Panc1 (cell line): ENCODE data around the gene WDR36. TPM values are rescaled to one million over a fixed set of nuclear protein-coding genes. Genes with fewer than 3 reads are reported as not detected.

Experiments
- ATAC-seq: fragments of 200-7000 bp; cut with Tn5 transposase; 2 replicates; pipeline ENCODE4 v1.9.1; 2020; ENCODE audit warnings: mild to moderate bottlenecking, moderate library complexity
- BruUV-seq: library from RNA; stranded (reverse); fragments of 400-500 nt; replicated peaks from 2 replicates; lab custom pipeline; 2021; lab: Mats Ljungman, UMichigan
- CTCF ChIA-PET: fragments of 300-600 bp; sonication (Branson Sonifier 250); formaldehyde crosslinking; loops from one replicate; lab custom pipeline; 2022; ENCODE audit warnings: antibody characterized with exemption; lab: Charles Lee
- POLR2A ChIA-PET: fragments of 300-600 bp; sonication (Branson Sonifier 250); formaldehyde crosslinking; loops from one replicate; lab custom pipeline; 2022; ENCODE audit warnings: antibody characterized with exemption; lab: Charles Lee
- DNase-seq: peaks from one replicate; pipeline ENCODE4 v3.0.0-alpha.2; 2010; ENCODE audit warnings: low read depth, low spot score
- H3K27ac ChIP-seq: 2 replicates; pipeline ENCODE4 v1.5.1; 2011; ENCODE audit warnings: mild to moderate bottlenecking, low read length, inconsistent platforms
- H3K27me3 ChIP-seq: fragments of 200-500 bp; sonication (Bioruptor generic); 2 replicates; pipeline ENCODE4 v1.6.0; 2014; ENCODE audit warnings: low read length, inconsistent platforms; ENCODE audit not compliant: control insufficient read depth, insufficient read depth
- H3K36me3 ChIP-seq: fragments of 200-500 bp; sonication (Bioruptor generic); 2 replicates; pipeline ENCODE4 v1.5.1; 2014; ENCODE audit warnings: inconsistent platforms, mild to moderate bottlenecking, low read length, moderate library complexity; ENCODE audit not compliant: control insufficient read depth, insufficient read depth
- H3K4me1 ChIP-seq: 2 replicates; pipeline ENCODE4 v1.5.1; 2011; ENCODE audit warnings: inconsistent platforms, mild to moderate bottlenecking, low read length, moderate library complexity; ENCODE audit not compliant: control insufficient read depth, insufficient read depth
- H3K4me3 ChIP-seq, 2 experiments: 2 replicates each; pipeline ENCODE4 v1.5.1; 2011 to 2012; ENCODE audit warnings: low read depth in 2 of 2, low read length in 2 of 2, mild to moderate bottlenecking in 2 of 2, inconsistent platforms in 1 of 2, moderate library complexity in 1 of 2
- H3K9me3 ChIP-seq: fragments of 200-500 bp; sonication (Bioruptor generic); 2 replicates; pipeline ENCODE4 v1.5.1; 2014; ENCODE audit warnings: low read depth, mild to moderate bottlenecking, inconsistent platforms, low read length, moderate library complexity; ENCODE audit not compliant: control insufficient read depth, insufficient read depth
- CTCF ChIP-seq: fragments of 450-650 bp; IDR thresholded peaks from 2 replicates; pipeline ENCODE4 v1.5.1; 2017; ENCODE audit warnings: mild to moderate bottlenecking
- POLR2AphosphoS5 ChIP-seq: IDR thresholded peaks from 2 replicates; pipeline ENCODE4 v1.6.1; 2012; ENCODE audit warnings: mild to moderate bottlenecking, low read depth, low read length, moderate library complexity
- SIN3A ChIP-seq: IDR thresholded peaks from 2 replicates; pipeline ENCODE4 v1.6.1; 2012; ENCODE audit warnings: low read depth, mild to moderate bottlenecking, low read length, moderate library complexity, borderline replicate concordance; ENCODE audit not compliant: insufficient read depth
- TCF7L2 ChIP-seq: IDR thresholded peaks from 2 replicates; pipeline ENCODE4 v1.6.1; 2011; ENCODE audit warnings: mild to moderate bottlenecking, low read depth, low read length, inconsistent platforms
- in situ Hi-C: cut with HindIII; loops from 2 replicates; pipeline ENCODE4 v1.10.0; 2016; ENCODE audit warnings: low sequenced_read_pairs, low pct_unique_long_range_greater_than_20kb
- intact Hi-C: fragments of 100-400 bp; cut with micrococcal nuclease; formaldehyde crosslinking; loops from one replicate; pipeline ENCODE4 v1.10.0; 2022; ENCODE audit not compliant: unreplicated experiment
- total RNA-seq: library from RNA; stranded (reverse); gene quantifications from one replicate; pipeline ENCODE4 v1.2.1, GENCODE V29; 2021; ENCODE audit not compliant: unreplicated experiment
- TF ChIP-seq, protein P1 (sequence below), 2 experiments: IDR thresholded peaks; 2 replicates each; pipeline ENCODE4 v1.6.1; 2011 to 2012; ENCODE audit warnings: low read depth in 2 of 2, control low read depth in 1 of 2, low read length in 1 of 2, mild to moderate bottlenecking in 1 of 2, moderate library complexity in 1 of 2; ENCODE audit not compliant: insufficient read depth in 1 of 2

The WDR36 gene
- total RNA-seq, 1 experiment from 2014 or later: 33.9 TPM

- no TSS peak for BruUV-seq
- Histone ChIP-seq H3K4me1 (no peaks in the 10 kb centered on the region), H3K4me3 (no peak overlapping the region), H3K36me3 (peaks cover 52% of the 10 kb centered on the region), H3K9me3 (no peaks in the 10 kb centered on the region), H3K27ac (no peak overlapping the region), H3K27me3 (no peaks in the 10 kb centered on the region)
- intact Hi-C loops (no loop called here), in situ Hi-C loops (no loop called here)
- TF ChIP-seq, protein P1, sequence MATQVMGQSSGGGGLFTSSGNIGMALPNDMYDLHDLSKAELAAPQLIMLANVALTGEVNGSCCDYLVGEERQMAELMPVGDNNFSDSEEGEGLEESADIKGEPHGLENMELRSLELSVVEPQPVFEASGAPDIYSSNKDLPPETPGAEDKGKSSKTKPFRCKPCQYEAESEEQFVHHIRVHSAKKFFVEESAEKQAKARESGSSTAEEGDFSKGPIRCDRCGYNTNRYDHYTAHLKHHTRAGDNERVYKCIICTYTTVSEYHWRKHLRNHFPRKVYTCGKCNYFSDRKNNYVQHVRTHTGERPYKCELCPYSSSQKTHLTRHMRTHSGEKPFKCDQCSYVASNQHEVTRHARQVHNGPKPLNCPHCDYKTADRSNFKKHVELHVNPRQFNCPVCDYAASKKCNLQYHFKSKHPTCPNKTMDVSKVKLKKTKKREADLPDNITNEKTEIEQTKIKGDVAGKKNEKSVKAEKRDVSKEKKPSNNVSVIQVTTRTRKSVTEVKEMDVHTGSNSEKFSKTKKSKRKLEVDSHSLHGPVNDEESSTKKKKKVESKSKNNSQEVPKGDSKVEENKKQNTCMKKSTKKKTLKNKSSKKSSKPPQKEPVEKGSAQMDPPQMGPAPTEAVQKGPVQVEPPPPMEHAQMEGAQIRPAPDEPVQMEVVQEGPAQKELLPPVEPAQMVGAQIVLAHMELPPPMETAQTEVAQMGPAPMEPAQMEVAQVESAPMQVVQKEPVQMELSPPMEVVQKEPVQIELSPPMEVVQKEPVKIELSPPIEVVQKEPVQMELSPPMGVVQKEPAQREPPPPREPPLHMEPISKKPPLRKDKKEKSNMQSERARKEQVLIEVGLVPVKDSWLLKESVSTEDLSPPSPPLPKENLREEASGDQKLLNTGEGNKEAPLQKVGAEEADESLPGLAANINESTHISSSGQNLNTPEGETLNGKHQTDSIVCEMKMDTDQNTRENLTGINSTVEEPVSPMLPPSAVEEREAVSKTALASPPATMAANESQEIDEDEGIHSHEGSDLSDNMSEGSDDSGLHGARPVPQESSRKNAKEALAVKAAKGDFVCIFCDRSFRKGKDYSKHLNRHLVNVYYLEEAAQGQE (IDR thresholded peaks at IDR 0.05; ENCODE audit: insufficient read depth in 1 of 2, low read depth in 2 of 2, low read length in 1 of 2): no peak
- TF ChIP-seq CTCF (no peak), TCF7L2 (no peak), SIN3A (no peak), POLR2AphosphoS5 (no peak)
- ATAC-seq: no peak
- POLR2A ChIA-PET: no interaction called here
- CTCF ChIA-PET: no interaction called here
- no peak for DNase-seq
These were observed 27.1 kb downstream of the WDR36 start for GRCh38 chr5:111119221-111119620.

GRCh38 chr5:111119856-111120255 lies 27.7 kb downstream of the WDR36 start:
- ATAC-seq (no peak), DNase-seq (no peak)
- ChIA-PET CTCF (no interaction called here), POLR2A (no interaction called here)
- Histone ChIP-seq H3K36me3 (peaks cover 51% of the 10 kb centered on the region), H3K9me3 (no peaks in the 10 kb centered on the region), H3K4me3 (no peak overlapping the region), H3K27ac (no peak overlapping the region), H3K27me3 (no peaks in the 10 kb centered on the region), H3K4me1 (no peaks in the 10 kb centered on the region)
- no TSS peak for BruUV-seq
- TF ChIP-seq POLR2AphosphoS5: no peak
- in situ Hi-C loops (no loop called here), intact Hi-C loops (no loop called here)

GRCh38 chr5:111120911-111121310 lies 28.8 kb downstream of the WDR36 start:
- H3K27me3 ChIP-seq: no peaks in the 10 kb centered on the region
- no peak overlapping the region for H3K4me3 ChIP-seq
- intact Hi-C loops (no loop called here), in situ Hi-C loops (no loop called here)
- H3K9me3 ChIP-seq: no peaks in the 10 kb centered on the region
- CTCF ChIA-PET: no interaction called here
- no TSS peak for BruUV-seq
- peaks cover 61% of the 10 kb centered on the region for H3K36me3 ChIP-seq
- TF ChIP-seq SIN3A (no peak), POLR2AphosphoS5 (no peak), TCF7L2 (no peak), CTCF (no peak)
- TF ChIP-seq, protein P1 (IDR thresholded peaks at IDR 0.05; ENCODE audit: insufficient read depth in 1 of 2, low read depth in 2 of 2, low read length in 1 of 2): no peak
- H3K27ac ChIP-seq: no peak overlapping the region
- H3K4me1 ChIP-seq: no peaks in the 10 kb centered on the region
- ATAC-seq: no peak
- DNase-seq: no peak
- POLR2A ChIA-PET: no interaction called here
